GM20000 (cell line): ENCODE measurements around the gene AP2S1.

Experiments used
- DNase-seq: peaks from one replicate; pipeline ENCODE4 v3.0.0; 2012; ENCODE audit warnings: low spot score
- CTCF ChIP-seq: IDR thresholded peaks from 2 replicates; pipeline ENCODE4 v1.5.1; 2012; ENCODE audit warnings: mild to moderate bottlenecking, control low read depth; ENCODE audit errors: extremely low read depth, missing control alignments

Gene AP2S1

DNA sequence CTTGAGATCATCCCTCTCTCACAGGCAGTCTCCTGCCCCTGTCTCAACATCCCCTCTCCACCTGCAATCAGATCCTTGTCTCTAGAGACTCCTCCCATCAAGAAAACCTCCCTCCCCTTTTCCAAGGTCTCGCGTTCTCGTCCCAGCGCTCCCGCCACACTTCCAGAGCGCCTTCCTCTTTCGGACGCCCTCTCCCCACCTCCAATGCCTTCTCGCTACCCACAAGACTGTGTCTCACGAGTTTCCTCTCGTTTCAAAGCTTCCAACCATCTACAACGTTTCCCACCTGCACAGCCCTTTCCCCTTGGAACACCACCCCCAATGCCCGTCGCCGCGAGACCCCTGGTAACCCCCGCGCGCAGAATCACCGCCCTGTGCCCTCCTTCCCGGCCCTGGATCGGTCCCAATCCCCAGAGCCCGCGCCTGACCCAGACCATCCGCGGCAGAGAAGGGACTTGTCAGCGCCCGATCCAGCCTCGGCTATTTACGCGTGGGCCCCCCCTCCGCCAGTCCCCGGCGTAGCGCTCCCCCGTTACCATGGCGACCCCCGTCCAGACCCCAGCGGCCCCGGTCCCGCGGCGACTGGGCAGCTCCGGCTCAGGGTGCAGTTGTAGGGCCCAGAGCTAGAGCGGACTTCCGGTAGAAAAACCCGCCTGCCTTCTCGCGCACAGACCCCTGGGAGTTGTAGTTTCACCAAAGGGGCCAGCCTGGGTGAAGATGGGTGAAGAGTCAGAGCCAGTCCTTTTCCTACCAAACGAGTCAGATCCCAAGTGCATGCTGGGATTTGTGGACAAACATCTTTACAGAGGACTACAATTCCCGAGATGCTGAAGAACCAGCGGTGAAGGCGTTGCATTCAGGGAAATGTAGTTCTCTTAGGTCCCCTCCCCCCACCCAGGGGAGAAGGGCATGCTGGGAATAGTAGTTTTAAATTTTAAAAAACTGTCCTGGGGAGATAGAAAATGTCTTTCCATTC lies at the start of gene AP2S1:
Gene AP2S1, minus strand, starts transcription at position 619 of the 976 bp plus-strand sequence. Its CDS starts 80 bp downstream, at position 539.
- peak; percentile 95 for DNase-seq
- no peak for TF ChIP-seq CTCF

GRCh38 chr19:46900341-46900740 lies 49.7 kb upstream of the AP2S1 start:
- no peak for TF ChIP-seq CTCF
- no peak for DNase-seq

- no peak for DNase-seq
- no peak for TF ChIP-seq CTCF
Observed at GRCh38 chr19:46898731-46899130, 48.1 kb upstream of the AP2S1 start.

DNA sequence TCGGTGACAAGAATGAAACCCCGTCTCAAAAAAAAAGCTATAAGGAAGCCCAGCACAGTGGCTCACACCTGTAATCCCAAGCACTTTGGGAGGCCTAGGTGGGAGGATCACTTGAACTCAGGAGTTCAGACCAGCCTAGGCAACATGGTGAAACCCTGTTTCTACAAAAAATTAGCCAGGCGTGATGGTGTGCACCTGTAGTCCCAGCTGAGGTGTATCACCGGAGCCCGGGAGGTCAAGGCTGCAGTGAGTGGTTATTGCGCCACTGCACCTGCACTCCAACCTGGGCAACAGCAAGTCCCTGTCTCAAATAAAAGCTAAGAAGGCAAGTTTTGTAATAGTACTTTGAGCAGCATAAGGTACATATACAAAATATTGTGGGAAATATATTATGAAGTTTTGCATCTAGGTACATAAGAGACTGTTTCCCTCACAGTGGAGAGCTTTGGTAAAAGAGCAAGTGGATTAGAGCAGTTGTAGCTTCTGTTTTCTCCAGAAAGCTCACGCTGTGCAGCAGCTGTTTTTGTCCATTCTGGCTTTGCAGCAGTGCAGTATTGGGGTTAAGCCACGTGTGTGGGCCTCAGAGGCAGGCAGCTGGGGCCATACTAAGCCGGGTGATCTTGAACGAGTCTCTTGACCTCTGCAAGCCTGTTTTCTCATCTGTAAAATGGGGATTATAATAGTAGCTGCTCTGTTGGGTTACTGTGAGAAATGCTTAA lies 45.6 kb upstream of the AP2S1 start:
- TF ChIP-seq CTCF: no peak
- no peak for DNase-seq

DNA sequence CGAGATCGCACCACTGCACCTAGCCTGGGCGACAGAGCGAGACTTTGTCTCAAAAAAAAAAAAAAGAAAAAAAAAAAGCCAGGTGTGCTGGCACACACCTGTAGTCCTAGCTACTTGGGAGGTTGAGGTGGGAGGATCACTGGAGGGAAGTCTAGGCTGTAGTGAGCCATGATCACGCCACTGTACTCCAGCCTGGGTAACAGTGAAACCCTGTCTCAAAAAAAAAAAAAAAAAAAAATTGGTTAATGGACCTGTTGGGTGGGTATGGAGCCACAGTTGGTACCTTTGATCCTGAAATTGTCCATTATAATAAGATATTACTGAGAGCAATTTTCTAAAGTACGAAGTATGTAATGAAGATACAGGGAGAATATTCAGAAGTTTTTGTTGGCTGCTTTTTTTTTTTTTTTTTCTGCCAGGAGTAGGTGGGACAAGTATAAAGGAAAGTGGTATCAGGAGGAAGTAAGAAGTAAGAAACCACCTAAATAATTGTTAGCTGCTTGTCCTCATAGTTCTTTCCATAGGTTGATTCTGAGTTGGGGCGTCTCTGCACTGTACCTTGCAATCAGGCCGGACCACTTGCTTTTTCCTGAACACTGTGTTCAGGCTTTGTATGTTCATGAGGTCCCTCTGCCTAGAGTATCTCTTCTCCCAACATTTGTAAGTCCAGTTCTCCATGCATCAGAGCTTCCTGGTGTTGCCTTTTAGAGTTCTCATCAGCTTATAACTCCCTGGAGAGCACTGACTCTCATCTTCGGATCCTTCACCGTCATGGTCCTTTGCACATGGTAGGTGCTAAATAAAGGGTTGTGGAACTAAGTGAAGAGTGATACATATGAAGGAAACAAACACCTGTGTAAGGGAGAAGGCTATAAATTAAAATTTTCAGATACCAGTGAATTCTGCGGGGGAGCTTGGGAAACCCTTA lies 41.9 kb upstream of the AP2S1 start:
- DNase-seq: no peak
- TF ChIP-seq CTCF: no peak

DNA sequence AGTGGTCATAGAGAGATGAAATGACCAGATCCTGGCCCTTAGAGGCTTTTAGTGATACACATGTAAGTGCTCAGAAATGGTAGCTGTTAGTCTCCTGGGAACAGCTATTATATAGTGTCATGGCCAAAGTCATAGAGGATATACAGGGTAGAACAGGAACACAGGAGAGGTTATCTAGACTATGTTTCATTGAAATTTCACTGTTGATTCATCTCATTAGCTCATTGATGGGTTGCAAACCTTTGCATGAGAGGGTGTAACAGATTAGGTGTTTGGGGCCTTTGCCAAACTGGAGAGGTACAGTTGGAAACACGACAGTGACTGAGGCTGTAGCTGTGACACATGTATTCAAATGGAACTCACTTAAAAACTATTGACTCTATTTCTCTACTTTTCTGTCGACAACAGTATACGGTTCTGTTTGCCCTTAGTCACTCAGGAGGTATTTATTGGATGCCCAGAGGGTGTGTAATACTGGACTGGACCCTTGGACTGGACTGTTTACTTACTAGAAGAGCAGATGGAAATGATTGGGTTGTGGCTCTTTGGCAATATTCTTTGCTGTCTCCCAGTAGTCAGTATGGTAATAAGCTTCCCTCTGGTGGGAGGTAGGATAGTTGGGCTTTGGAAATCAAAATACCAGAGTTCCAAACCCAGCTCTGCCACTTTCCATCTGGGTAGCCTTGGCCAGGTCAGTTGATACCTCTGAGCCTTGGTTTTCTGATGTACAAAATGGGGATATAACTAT lies 40.0 kb upstream of the AP2S1 start:
- DNase-seq: no peak
- TF ChIP-seq CTCF: no peak
